NT2/D1 (cell line): Measurements from ENCODE around the gene CARD11.

Experiments used
- YY1 ChIP-seq: IDR thresholded peaks from 2 replicates; pipeline ENCODE4 v1.6.1; 2011; ENCODE audit not compliant: insufficient read length, insufficient read depth
- ZNF274 ChIP-seq: IDR thresholded peaks from 2 replicates; pipeline ENCODE4 v1.6.1; 2011; ENCODE audit warnings: mild to moderate bottlenecking, low read depth, low read length

GRCh38 chr7:2967705-2968104, 76.0 kb downstream of the CARD11 start:
- TF ChIP-seq ZNF274 (no peak), YY1 (no peak)
